ENCODE measurements around the gene SPRED1.

DNA sequence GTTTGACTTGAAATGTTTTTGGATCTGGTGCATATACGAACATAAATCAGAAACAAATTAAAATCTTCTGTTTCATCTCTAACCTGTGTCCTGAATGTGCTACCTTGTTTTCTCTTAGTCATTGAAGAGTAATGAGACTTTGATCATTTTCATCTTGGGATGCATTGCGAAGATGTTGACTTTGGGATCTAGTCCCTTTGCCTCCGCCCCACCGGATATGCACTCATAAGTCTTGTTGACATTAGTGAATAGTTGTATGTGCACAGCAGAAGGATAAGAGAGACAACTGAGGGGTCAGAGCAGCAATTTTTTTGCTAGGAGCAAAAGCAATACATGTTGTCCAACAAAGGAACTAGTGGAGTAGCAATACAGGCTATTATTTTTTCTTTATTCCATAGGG lies 35.9 kb upstream of the SPRED1 start:
- TF ChIP-seq, protein P1, sequence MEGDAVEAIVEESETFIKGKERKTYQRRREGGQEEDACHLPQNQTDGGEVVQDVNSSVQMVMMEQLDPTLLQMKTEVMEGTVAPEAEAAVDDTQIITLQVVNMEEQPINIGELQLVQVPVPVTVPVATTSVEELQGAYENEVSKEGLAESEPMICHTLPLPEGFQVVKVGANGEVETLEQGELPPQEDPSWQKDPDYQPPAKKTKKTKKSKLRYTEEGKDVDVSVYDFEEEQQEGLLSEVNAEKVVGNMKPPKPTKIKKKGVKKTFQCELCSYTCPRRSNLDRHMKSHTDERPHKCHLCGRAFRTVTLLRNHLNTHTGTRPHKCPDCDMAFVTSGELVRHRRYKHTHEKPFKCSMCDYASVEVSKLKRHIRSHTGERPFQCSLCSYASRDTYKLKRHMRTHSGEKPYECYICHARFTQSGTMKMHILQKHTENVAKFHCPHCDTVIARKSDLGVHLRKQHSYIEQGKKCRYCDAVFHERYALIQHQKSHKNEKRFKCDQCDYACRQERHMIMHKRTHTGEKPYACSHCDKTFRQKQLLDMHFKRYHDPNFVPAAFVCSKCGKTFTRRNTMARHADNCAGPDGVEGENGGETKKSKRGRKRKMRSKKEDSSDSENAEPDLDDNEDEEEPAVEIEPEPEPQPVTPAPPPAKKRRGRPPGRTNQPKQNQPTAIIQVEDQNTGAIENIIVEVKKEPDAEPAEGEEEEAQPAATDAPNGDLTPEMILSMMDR (IDR thresholded peaks at IDR 0.05), result no peak
- TF ChIP-seq POLR2A (IDR thresholded peaks at IDR 0.05) (no peak), EP300 (IDR thresholded peaks at IDR 0.05) (no peak)
